Dermis microvascular lymphatic vessel endothelial cell (primary cell): Measurements from ENCODE around the gene LINGO1. TPM values are rescaled to one million over a fixed set of nuclear protein-coding genes. Genes with fewer than 3 reads are reported as not detected.

Experiments used
- DNase-seq, 2 donors: peaks; one replicate each; pipeline versions ENCODE4 v3.0.0 to v3.0.0-alpha.2; 2010; ENCODE audit warnings: low read depth in 2 of 2
- total RNA-seq: library from RNA; depleted of rRNA; stranded (reverse); fragments of >200 nt; gene quantifications from 2 replicates; pipeline ENCODE4 v1.2.1, GENCODE V29; 2014

LINGO1 gene
- total RNA-seq, 1 donor from 2014 or later, result 0.13 TPM

GRCh38 chr15:77616072-77616471, 16.6 kb downstream of the LINGO1 start:
- DNase-seq, result no peak

GRCh38 chr15:77615472-77615871, 17.2 kb downstream of the LINGO1 start:
- no peak for DNase-seq

- no peak for DNase-seq
Measured at GRCh38 chr15:77614251-77614806, 18.4 kb downstream of the LINGO1 start.

GRCh38 chr15:77613814-77614213, 18.9 kb downstream of the LINGO1 start:
- DNase-seq, result no peak

- no peak for DNase-seq
Measured at GRCh38 chr15:77612958-77613601, 19.6 kb downstream of the LINGO1 start.

- DNase-seq, result no peak
Measured at GRCh38 chr15:77611767-77612166, 20.9 kb downstream of the LINGO1 start.

GRCh38 chr15:77610731-77611130, 22.0 kb downstream of the LINGO1 start:
- no peak for DNase-seq

- no peak for DNase-seq
Measured at GRCh38 chr15:77609558-77609957, 23.2 kb downstream of the LINGO1 start.

GRCh38 chr15:77608774-77609173, 23.9 kb downstream of the LINGO1 start:
- DNase-seq, result no peak

GRCh38 chr15:77607894-77608261, 24.8 kb downstream of the LINGO1 start:
- DNase-seq, result no peak

- DNase-seq, result no peak
Measured at GRCh38 chr15:77607111-77607893, 25.4 kb downstream of the LINGO1 start.

GRCh38 chr15:77606142-77607034, 26.3 kb downstream of the LINGO1 start:
- DNase-seq, result peak; percentile 25 to 56

- DNase-seq, result no peak
Measured at GRCh38 chr15:77605547-77605946, 27.2 kb downstream of the LINGO1 start.

GRCh38 chr15:77604973-77605372, 27.7 kb downstream of the LINGO1 start:
- no peak for DNase-seq

- no peak for DNase-seq
Measured at GRCh38 chr15:77603611-77604336, 28.9 kb downstream of the LINGO1 start.

GRCh38 chr15:77602800-77603199, 29.9 kb downstream of the LINGO1 start:
- DNase-seq, result no peak

- DNase-seq, result peak in 1 of 2 donors; percentile 36
Measured at GRCh38 chr15:77599899-77600298, 32.8 kb downstream of the LINGO1 start.

- DNase-seq, result no peak
Measured at GRCh38 chr15:77599357-77599756, 33.4 kb downstream of the LINGO1 start.

- no peak for DNase-seq
Measured at GRCh38 chr15:77598644-77599043, 34.1 kb downstream of the LINGO1 start.

GRCh38 chr15:77597804-77598453, 34.8 kb downstream of the LINGO1 start:
- DNase-seq, result peak; percentile 47 to 74
